VCaP (cell line): ENCODE measurements around the gene UBD.

ENCODE experiments used
- H3K27ac ChIP-seq: fragments of 450-650 bp; 2 replicates; pipeline ENCODE4 v1.5.1; 2017
- TF ChIP-seq, protein P1 (sequence below): fragments of 450-650 bp; conservative IDR thresholded peaks from 2 replicates; pipeline ENCODE4 v1.5.1; 2017; ENCODE audit warnings: mild to moderate bottlenecking, moderate library complexity

Gene UBD

DNA sequence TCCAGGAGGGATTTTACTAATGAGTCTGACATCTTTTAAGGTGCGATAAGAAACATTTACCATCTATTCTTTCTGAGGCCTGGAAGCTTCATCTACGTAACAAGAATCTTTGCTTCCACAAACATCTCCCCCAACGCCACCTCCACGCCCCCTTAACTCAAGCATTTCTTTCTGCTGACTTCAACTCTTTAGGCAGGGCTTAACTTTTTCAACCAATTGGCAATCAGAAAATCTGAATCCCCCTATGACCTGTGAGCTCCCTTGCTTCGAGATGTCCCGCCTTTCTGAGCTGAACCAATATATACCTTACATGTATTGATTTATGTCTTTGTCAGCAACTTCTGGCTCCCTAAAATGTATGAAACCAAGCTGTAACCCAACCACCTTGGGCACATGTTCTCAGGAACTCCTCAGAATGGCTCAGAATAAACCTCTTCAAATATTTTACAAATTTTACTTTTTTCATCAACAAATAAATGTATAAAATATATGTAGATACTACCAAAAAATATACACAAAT, 36.9 kb upstream of the UBD start:
- no peak overlapping the region for H3K27ac ChIP-seq
- TF ChIP-seq, protein P1, sequence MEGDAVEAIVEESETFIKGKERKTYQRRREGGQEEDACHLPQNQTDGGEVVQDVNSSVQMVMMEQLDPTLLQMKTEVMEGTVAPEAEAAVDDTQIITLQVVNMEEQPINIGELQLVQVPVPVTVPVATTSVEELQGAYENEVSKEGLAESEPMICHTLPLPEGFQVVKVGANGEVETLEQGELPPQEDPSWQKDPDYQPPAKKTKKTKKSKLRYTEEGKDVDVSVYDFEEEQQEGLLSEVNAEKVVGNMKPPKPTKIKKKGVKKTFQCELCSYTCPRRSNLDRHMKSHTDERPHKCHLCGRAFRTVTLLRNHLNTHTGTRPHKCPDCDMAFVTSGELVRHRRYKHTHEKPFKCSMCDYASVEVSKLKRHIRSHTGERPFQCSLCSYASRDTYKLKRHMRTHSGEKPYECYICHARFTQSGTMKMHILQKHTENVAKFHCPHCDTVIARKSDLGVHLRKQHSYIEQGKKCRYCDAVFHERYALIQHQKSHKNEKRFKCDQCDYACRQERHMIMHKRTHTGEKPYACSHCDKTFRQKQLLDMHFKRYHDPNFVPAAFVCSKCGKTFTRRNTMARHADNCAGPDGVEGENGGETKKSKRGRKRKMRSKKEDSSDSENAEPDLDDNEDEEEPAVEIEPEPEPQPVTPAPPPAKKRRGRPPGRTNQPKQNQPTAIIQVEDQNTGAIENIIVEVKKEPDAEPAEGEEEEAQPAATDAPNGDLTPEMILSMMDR = no peak

DNA sequence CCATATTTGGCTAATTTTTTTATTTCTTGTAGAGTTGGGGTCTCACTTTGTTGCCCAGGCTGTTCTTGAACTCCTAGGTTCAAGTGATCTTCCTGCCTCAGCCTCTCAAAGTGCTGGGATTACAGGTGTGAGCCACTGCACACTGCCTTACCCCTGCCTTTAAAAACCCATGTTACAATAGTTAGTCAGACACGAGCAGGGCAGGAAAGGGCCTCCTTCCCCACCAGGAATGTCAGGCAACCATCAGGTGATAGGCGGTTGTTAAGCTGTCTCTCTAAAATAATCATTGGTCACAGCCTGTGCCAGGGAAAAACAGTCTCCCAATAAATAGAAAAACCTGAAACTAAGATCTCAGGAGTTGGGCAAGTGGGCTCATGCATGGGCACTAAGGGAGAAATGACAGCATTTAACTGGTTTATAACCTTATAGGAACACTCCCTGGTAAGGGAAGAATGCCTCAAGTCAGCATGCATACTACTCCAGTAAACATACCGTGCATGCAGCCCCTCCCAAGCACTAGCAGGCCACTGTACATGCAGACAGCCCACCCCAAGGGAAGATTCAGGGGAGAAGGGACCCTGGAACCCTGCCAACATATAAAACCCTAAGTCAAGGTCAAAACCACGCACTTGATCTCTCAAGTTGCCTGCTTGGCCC, 33.8 kb upstream of the UBD start:
- TF ChIP-seq, protein P1 = no peak
- H3K27ac ChIP-seq = no peak overlapping the region

DNA sequence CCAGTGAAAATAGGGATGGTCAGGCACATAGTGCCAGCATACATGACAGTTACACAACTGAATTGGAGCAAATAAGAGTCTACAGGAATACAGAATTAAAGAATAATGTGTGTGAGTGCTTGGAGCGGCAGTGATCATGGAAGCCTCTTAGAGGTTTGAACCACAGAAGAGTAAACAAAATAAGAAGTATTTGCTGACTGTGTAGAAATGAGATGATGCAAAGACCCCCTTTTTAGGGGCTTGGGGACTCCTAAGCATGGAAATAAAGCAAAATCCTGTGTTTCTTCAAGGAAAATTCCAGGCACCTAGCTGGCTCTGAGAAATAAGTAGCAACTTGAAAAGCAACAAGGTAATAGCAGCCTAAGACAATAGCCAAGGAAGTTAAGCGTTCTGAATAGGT, 32.1 kb upstream of the UBD start:
- TF ChIP-seq, protein P1 = no peak
- H3K27ac ChIP-seq = no peak overlapping the region

DNA sequence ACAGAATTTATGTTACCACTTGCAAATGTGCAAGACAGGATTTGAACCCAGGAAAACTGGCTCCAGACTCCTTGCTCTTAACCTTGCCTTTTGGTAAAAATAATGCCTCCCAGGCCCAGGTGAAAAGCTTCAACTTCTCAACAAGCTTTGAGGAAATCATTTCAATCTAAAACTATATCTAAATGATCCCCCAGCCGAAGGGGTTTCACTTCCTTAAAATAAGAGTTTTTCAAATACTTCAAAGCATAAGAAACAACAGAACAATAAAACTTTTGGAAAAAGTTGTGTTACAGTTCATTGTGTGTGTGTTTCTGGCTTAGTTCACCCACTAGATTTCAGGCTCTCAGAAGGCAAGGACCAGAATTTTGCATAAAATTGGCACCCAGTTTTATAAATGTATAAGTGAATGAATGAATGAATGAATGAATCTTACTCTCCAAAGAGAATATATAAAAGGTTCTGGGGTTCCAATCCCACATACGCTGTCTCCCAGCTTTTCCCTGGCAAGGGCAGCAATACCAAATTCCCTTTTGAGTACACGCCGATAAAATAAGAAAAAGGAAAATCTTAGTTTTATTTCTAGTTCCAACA, 30.8 kb upstream of the UBD start:
- H3K27ac ChIP-seq = no peak overlapping the region
- TF ChIP-seq, protein P1 = no peak

DNA sequence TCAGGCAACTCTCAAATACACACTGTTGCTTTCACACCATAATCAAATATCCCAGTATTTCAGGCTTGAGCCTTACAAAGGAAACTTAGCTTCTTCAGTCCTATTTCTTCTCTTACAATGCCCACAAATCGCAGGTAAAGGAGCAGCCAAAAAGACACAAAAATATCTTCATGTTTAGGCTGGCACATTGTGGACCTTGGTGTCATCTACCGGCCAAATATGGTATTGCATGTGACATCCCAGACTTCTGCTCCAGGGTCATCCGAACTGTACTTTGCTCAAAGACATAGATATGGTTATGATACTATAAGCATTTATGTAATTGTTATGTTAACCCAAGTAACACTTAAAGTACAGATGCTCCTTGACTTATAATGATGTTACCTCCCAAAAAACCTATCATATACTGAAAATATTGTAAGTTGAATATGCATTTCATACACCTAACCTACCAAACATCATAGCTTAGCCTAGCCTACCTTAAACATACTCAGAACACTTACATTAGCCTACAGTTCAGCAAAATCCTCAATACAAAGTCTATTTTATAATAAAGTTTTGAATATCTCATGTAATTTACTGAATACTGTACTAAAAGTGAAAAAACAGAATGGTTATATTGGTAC, 30.0 kb upstream of the UBD start:
- no peak overlapping the region for H3K27ac ChIP-seq
- TF ChIP-seq, protein P1 = peak; percentile 99

DNA sequence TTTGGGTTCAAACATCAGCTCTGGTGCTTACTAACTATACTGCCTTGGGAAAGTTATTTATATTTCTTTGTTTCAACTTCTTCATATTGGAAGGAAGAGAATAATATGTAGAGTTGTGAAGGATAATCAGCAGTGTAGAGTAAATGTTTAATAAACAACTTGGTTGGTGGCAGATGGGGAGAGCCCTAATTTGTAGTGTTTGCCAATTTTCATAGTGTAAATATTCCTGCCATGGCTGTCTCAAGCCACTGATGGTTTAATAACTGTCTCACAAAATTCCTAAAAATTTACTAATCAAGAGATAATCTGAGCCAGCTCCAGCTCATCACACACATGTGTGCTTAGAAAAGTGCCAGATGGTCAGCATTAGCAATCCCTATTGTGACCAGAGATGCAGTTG, 25.3 kb upstream of the UBD start, which contains the start of gene OR2H2:
Gene OR2H2 (plus strand): TSS at position 301 of the 400 bp plus-strand sequence. CDS start 2,824 bp downstream, outside the sequence.
- TF ChIP-seq, protein P1 = no peak
- no peak within 1 kb of the TSS for H3K27ac ChIP-seq

DNA sequence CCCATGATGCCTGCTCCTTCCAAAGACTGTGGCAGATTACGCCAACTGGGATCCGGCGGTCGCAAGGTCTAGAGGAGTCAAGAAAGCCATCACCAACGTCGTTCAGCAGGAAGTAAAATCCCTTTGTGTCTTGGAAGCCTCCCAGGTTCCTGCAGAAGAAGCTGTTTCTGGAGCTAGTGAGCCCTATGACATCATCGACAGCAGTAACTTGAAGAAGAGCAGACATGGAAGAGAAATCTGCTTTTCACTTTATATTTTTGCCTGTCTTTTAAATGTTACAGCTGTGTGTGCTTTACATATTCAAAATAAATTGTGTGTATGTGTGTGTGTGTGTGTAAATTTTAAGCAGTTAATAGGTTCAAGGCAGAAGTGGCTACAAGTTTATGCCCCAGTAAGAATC, 18.0 kb upstream of the UBD start:
- no peak overlapping the region for H3K27ac ChIP-seq
- TF ChIP-seq, protein P1 = no peak
